GM18499 (cell line): ENCODE results near the gene NYAP1.
"Not testable (repeated sequence)": the region's sequence is repeated elsewhere in the genome, so short reads cannot be mapped to it uniquely, and the experiment has no call there.

Source experiments
- ATAC-seq: cut with Tn5 transposase; IDR thresholded peaks from one replicate; pipeline ENCODE4 v1.9.1; 2021; ENCODE audit warnings: moderate number of reproducible peaks; ENCODE audit not compliant: insufficient read depth, unreplicated experiment

NYAP1 gene

GRCh38 chr7:100483722-100484672, at the start of gene NYAP1:
NYAP1 (plus strand) TSS chr7:100483927; CDS start chr7:100485312, 1,385 bp downstream.
- ATAC-seq = no peak

GRCh38 chr7:100434297-100435144, 49.2 kb upstream of the NYAP1 start:
- ATAC-seq = no peak

GRCh38 chr7:100435401-100436304, 48.1 kb upstream of the NYAP1 start:
- ATAC-seq = peak; percentile 10

- no peak for ATAC-seq
These were observed 46.3 kb upstream of the NYAP1 start for GRCh38 chr7:100437150-100438100.

DNA sequence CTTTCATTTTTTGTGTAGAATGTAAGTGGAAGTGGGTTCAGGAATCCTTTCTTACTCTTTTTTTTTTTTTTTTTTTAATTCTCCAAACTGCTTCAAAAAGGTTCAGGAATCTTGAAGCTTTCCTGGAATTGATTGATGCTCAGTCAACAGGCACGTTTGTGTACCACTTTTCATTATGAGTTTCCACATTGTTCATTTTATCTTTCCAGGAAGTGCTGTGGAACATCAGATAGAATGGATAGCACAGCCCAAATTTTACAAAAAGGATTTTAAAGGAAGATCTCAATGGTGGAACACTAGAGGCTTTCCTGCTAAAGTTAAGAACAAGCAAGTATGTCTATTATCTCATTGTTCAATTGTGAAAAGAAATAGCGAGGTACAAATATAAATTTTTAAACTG, 45.6 kb upstream of the NYAP1 start:
- no peak for ATAC-seq

- not testable (repeated sequence) for ATAC-seq
These were observed 45.0 kb upstream of the NYAP1 start for GRCh38 chr7:100438731-100439130.

GRCh38 chr7:100439244-100439643, 44.5 kb upstream of the NYAP1 start:
- ATAC-seq = not testable (repeated sequence)

DNA sequence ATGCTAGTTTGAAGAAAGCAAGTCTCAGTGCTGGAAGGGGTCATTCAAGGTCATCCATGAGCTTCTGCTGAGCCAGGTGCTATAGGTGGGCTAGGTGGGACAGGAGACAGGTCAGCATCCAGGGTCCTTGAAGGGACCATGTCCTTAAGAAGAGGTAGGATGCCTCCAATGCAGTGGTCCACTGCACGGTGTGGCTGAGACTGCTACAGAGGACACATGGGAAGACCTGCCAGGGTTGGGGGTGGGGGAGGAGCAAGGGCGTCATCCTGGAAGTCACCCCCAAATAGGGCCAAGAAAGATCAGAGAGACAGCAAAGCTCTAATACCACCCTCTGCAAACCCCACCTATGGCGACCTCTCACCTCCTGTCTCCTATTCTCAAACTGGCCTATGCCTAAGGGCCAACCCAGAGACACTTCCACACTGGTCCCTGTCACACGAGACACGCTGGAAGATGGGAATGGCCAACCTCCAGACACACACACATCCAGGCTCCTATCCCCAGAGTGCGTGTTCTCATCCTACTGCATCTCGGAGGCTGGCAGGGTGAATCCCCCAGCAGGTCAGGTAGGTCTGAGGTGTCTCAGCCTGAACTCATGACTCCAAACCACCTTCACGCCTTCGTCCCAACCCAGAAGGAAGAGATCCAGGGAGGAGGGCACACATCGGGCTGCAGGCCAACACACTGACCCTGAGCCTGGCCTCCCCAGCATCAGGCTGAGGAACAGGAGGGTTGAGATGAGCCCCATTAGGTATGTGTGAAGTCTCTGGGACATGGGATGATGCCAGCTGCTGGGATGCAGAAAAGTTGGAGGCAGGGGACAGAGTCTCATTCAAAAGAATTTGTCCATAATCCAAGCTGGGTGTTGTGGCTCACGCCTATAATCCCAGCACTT, 41.8 kb upstream of the NYAP1 start:
- ATAC-seq = no peak

GRCh38 chr7:100443096-100443840, 40.5 kb upstream of the NYAP1 start:
- no peak for ATAC-seq

- no peak for ATAC-seq
These were observed 39.1 kb upstream of the NYAP1 start for GRCh38 chr7:100444311-100445278.

DNA sequence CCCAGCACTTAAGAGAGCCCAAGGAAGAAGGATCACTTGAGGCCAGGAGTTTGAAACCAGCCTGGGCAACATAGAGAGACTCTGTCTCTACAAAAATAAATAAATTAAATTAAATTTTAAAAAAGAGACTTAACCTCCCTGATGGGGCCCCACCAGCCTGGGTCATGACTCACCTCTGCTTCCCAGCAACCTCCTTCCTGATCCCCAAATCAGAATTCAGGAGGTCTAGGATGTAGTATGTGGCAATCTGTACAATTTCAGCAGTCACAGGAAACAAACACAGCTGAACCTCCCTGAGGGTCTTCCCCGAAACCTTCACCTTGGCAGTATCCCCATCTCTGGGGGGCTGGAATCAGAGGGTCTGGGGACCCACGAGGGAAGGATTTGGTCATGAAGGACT, 37.7 kb upstream of the NYAP1 start:
- ATAC-seq = no peak

DNA sequence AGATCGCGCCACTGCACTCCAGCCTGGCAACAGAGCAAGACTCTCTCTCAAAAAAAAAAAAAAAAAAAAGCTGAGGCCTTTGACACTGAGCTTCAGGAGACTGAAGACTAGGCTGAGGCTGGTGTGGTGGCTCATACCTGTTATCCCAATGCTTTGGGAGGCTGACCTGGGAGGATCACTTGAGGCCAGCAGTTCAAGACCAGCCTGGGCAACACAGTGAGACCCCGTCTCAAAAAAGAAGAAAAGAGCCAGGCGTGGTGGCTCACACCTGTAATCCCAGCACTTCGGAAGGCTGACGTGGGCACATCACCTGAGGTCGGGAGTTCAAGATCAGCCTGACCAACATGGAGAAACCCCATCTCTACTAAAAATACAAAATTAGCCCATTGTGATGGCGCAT, 36.4 kb upstream of the NYAP1 start:
- ATAC-seq = not testable (repeated sequence)

GRCh38 chr7:100449190-100449795, 34.4 kb upstream of the NYAP1 start:
- no peak for ATAC-seq

DNA sequence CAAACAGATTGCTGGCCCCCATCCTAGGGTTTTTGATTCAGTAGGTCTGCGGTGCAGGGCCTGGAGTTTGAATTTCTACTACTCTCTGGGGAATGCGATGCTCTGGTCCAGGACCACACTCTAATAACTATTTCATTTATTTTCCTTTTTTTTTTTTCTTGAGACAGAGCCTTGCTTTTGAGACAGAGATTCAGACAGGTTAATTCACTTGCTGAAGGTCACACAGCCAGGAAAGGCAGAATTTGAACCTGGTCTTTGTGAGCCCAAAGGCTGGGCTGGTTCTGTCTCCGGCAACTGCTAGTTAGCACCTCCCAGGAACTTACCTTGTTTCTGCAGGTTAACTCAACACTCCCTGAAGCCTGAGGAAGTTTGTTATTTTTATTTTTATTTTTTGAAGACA, 31.2 kb upstream of the NYAP1 start:
- ATAC-seq = no peak

- not testable (repeated sequence) for ATAC-seq
These were observed 29.9 kb upstream of the NYAP1 start for GRCh38 chr7:100453854-100454253.

GRCh38 chr7:100455206-100455605, 28.5 kb upstream of the NYAP1 start:
- no peak for ATAC-seq
